Measurements from ENCODE around the gene CDYL.
A peak's percentile ranks its signal among the peaks of the same experiment; 100 is the strongest.

CDYL gene

GRCh38 chr6:4774715-4775493, 1.3 kb upstream of the CDYL start:
- DNase-seq = peak; percentile 3 to 39

- peak; percentile 73 to 83 for DNase-seq
Observed at GRCh38 chr6:4775494-4776130, 592 bp upstream of the CDYL start.

GRCh38 chr6:4776493-4777393, 539 bp downstream of the CDYL start:
- peak; percentile 20 to 23 for DNase-seq

- DNase-seq = no peak
Observed at GRCh38 chr6:4777394-4777935, 1.3 kb downstream of the CDYL start.

- no peak for DNase-seq
Observed at GRCh38 chr6:4778086-4778485, 1.9 kb downstream of the CDYL start.

GRCh38 chr6:4780360-4780812, 4.2 kb downstream of the CDYL start:
- no peak for DNase-seq

GRCh38 chr6:4781426-4781825, 5.2 kb downstream of the CDYL start:
- DNase-seq = no peak

GRCh38 chr6:4781967-4782575, 5.9 kb downstream of the CDYL start:
- DNase-seq = no peak

GRCh38 chr6:4786996-4787395, 10.8 kb downstream of the CDYL start:
- DNase-seq = no peak

GRCh38 chr6:4788482-4788881, 12.3 kb downstream of the CDYL start:
- no peak for DNase-seq

GRCh38 chr6:4788953-4789584, 12.9 kb downstream of the CDYL start:
- peak in 1 of 2 donors; percentile 5 for DNase-seq

- peak in 1 of 2 donors; percentile 13 for DNase-seq
Observed at GRCh38 chr6:4790158-4790899, 14.1 kb downstream of the CDYL start.

- DNase-seq = no peak
Observed at GRCh38 chr6:4794140-4794707, 18.0 kb downstream of the CDYL start.

GRCh38 chr6:4797587-4797986, 21.4 kb downstream of the CDYL start:
- DNase-seq = no peak

- no peak for DNase-seq
Observed at GRCh38 chr6:4799912-4800311, 23.7 kb downstream of the CDYL start.

- no peak for DNase-seq
Observed at GRCh38 chr6:4800662-4801061, 24.5 kb downstream of the CDYL start.

GRCh38 chr6:4801491-4802110, 25.4 kb downstream of the CDYL start:
- peak in 1 of 2 donors; percentile 9 for DNase-seq

- DNase-seq = no peak
Observed at GRCh38 chr6:4802312-4802935, 26.2 kb downstream of the CDYL start.

- DNase-seq = no peak
Observed at GRCh38 chr6:4803343-4803744, 27.1 kb downstream of the CDYL start.

GRCh38 chr6:4804095-4804494, 27.9 kb downstream of the CDYL start:
- no peak for DNase-seq
